ENCODE results near the gene RAD51B.

RAD51B gene

GRCh38 chr14:68633131-68633991 is 813.8 kb downstream of the RAD51B start:
- DNase-seq (ENCODE audit: low spot score): no peak
- no peak for TF ChIP-seq CTCF (IDR thresholded peaks at IDR 0.05; ENCODE audit: extremely low read depth, missing control alignments)

DNA sequence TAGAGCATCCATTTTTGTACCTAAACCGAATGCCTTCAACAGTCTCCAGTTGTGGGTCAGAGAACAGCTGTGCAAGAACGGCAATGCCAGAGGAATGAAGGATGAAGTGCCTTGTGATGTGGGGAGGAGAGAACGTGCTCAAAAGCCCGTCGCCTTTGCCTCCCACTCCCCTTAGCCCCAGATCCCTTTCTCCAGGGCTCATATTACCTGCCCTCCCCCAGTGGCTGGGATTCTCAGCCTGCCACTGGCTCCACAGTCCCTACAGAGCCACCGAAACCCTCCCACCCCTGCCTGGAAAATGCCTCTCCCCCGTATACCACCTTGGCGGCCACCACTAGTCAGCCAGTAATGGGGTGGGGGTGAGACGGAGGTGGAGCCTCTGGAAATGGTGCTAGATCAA is 814.8 kb downstream of the RAD51B start:
- no peak for TF ChIP-seq CTCF (IDR thresholded peaks at IDR 0.05; ENCODE audit: extremely low read depth, missing control alignments)
- no peak for DNase-seq (ENCODE audit: low spot score)

- TF ChIP-seq CTCF (IDR thresholded peaks at IDR 0.05; ENCODE audit: extremely low read depth, missing control alignments): no peak
- DNase-seq (ENCODE audit: low spot score): no peak
These were observed 815.5 kb downstream of the RAD51B start for GRCh38 chr14:68634874-68635595.

- TF ChIP-seq CTCF (IDR thresholded peaks at IDR 0.05; ENCODE audit: extremely low read depth, missing control alignments): no peak
These were observed 817.0 kb downstream of the RAD51B start for GRCh38 chr14:68636597-68636996.

GRCh38 chr14:68637106-68638021 is 817.8 kb downstream of the RAD51B start:
- no peak for TF ChIP-seq CTCF (IDR thresholded peaks at IDR 0.05; ENCODE audit: extremely low read depth, missing control alignments)
- no peak for DNase-seq (ENCODE audit: low spot score)

More at GRCh38 chr14:68636597-68636996, 817.0 kb downstream of the RAD51B start:
- DNase-seq (ENCODE audit: low spot score): no peak

- no peak for TF ChIP-seq CTCF (IDR thresholded peaks at IDR 0.05; ENCODE audit: extremely low read depth, missing control alignments)
- DNase-seq (ENCODE audit: low spot score): no peak
These were observed 818.8 kb downstream of the RAD51B start for GRCh38 chr14:68638141-68638999.

Data from GM20000 (cell line).